Right atrium auricular region (tissue), 2 donors: ENCODE data around the gene SLITRK6. TPM values are rescaled to one million over a fixed set of nuclear protein-coding genes. Genes with fewer than 3 reads are reported as not detected.

ENCODE experiments used
- DNase-seq: peaks from one replicate; pipeline ENCODE4 v3.0.0-alpha.2; 2019; ENCODE audit warnings: low spot score
- H3K27ac ChIP-seq, 2 donors: fragments of 200-600 bp; sonication (generic); 1 replicate in 1 of 2; 2 replicates in 1 of 2; pipeline ENCODE4 v1.5.1; 2016 to 2019
- H3K27me3 ChIP-seq, 2 donors: fragments of 200-600 bp; sonication (generic); one replicate each; pipeline versions ENCODE4 v1.5.1 to v1.6.0; 2017 to 2019
- H3K36me3 ChIP-seq: fragments of 200-600 bp; sonication (generic); one replicate; pipeline ENCODE4 v1.5.1; 2016
- H3K4me1 ChIP-seq, 2 donors: fragments of 200-600 bp; sonication (generic); one replicate each; pipeline versions ENCODE4 v1.5.1 to v1.6.0; 2017 to 2019
- H3K4me3 ChIP-seq, 2 donors: fragments of 200-600 bp; sonication (generic); 1 replicate in 1 of 2; 2 replicates in 1 of 2; pipeline ENCODE4 v1.5.1; 2017 to 2019; ENCODE audit warnings: mild to moderate bottlenecking in 1 of 2, moderate library complexity in 1 of 2
- H3K9me3 ChIP-seq, 2 donors: fragments of 200-600 bp; sonication (generic); one replicate each; pipeline ENCODE4 v1.5.1; 2019
- CTCF ChIP-seq, 2 donors: fragments of 200-600 bp; sonication (generic); IDR thresholded peaks; one replicate each; pipeline ENCODE4 v1.5.1; 2019; ENCODE audit warnings: antibody characterized with exemption in 2 of 2
- total RNA-seq, 2 donors: library from RNA; depleted of rRNA; stranded (reverse); fragments of >200 nt; gene quantifications; one replicate each; pipeline ENCODE4 v1.1.0, GENCODE V29; 2016

Gene SLITRK6
- total RNA-seq, 2 donors from 2014 or later: 0.47 to 0.82 TPM

GRCh38 chr13:85806553-85807175, 7.4 kb upstream of the SLITRK6 start:
- no peak for DNase-seq

GRCh38 chr13:85798556-85798955, 663 bp downstream of the SLITRK6 start:
- no peaks in the 10 kb centered on the region for H3K4me1 ChIP-seq
- no peaks in the 10 kb centered on the region for H3K9me3 ChIP-seq
- no peak overlapping the region for H3K4me3 ChIP-seq
- no peaks in the 10 kb centered on the region for H3K27me3 ChIP-seq
- TF ChIP-seq CTCF (IDR thresholded peaks at IDR 0.05): no peak
- no peaks in the 10 kb centered on the region for H3K36me3 ChIP-seq
- H3K27ac ChIP-seq: no peak overlapping the region
- DNase-seq: no peak

More at GRCh38 chr13:85806553-85807175, 7.4 kb upstream of the SLITRK6 start:
- no peaks in the 10 kb centered on the region for H3K4me1 ChIP-seq
- no peak overlapping the region for H3K4me3 ChIP-seq
- no peaks in the 10 kb centered on the region for H3K9me3 ChIP-seq
- H3K27ac ChIP-seq: no peak overlapping the region
- TF ChIP-seq CTCF (IDR thresholded peaks at IDR 0.05): peak in 1 of 2 donors; percentile 66
- no peaks in the 10 kb centered on the region for H3K36me3 ChIP-seq
- no peaks in the 10 kb centered on the region for H3K27me3 ChIP-seq

- H3K27ac ChIP-seq: no peak overlapping the region
- no peaks in the 10 kb centered on the region for H3K27me3 ChIP-seq
- H3K36me3 ChIP-seq: no peaks in the 10 kb centered on the region
- H3K4me1 ChIP-seq: no peaks in the 10 kb centered on the region
- H3K9me3 ChIP-seq: no peaks in the 10 kb centered on the region
- no peak for TF ChIP-seq CTCF (IDR thresholded peaks at IDR 0.05)
- DNase-seq: no peak
- no peak overlapping the region for H3K4me3 ChIP-seq
Measured at GRCh38 chr13:85797311-85797710, 1.9 kb downstream of the SLITRK6 start.

- Histone ChIP-seq H3K9me3 (no peaks in the 10 kb centered on the region), H3K36me3 (no peaks in the 10 kb centered on the region), H3K4me1 (no peaks in the 10 kb centered on the region), H3K4me3 (no peak overlapping the region), H3K27ac (no peak overlapping the region), H3K27me3 (no peaks in the 10 kb centered on the region)
- DNase-seq: no peak
- no peak for TF ChIP-seq CTCF (IDR thresholded peaks at IDR 0.05)
Measured at GRCh38 chr13:85785205-85785604, 14.0 kb downstream of the SLITRK6 start.

- no peaks in the 10 kb centered on the region for H3K4me1 ChIP-seq
- no peak for DNase-seq
- no peak for TF ChIP-seq CTCF (IDR thresholded peaks at IDR 0.05)
- H3K9me3 ChIP-seq: no peaks in the 10 kb centered on the region
- no peak overlapping the region for H3K27ac ChIP-seq
- H3K27me3 ChIP-seq: no peaks in the 10 kb centered on the region
- no peak overlapping the region for H3K4me3 ChIP-seq
- no peaks in the 10 kb centered on the region for H3K36me3 ChIP-seq
Measured at GRCh38 chr13:85772367-85772766, 26.9 kb downstream of the SLITRK6 start.

- no peaks in the 10 kb centered on the region for H3K4me1 ChIP-seq
- H3K36me3 ChIP-seq: no peaks in the 10 kb centered on the region
- no peak for DNase-seq
- no peaks in the 10 kb centered on the region for H3K9me3 ChIP-seq
- H3K27me3 ChIP-seq: no peaks in the 10 kb centered on the region
- no peak overlapping the region for H3K4me3 ChIP-seq
- H3K27ac ChIP-seq: no peak overlapping the region
- no peak for TF ChIP-seq CTCF (IDR thresholded peaks at IDR 0.05)
Measured at GRCh38 chr13:85771856-85772255, 27.4 kb downstream of the SLITRK6 start.
